Kidney tubule cell (primary cell): ENCODE measurements around the gene PHLDA1.

Source experiments
- DNase-seq: peaks from one replicate; pipeline ENCODE4 v3.0.0-alpha.2; 2018; ENCODE audit warnings: low spot score

Gene PHLDA1

DNA sequence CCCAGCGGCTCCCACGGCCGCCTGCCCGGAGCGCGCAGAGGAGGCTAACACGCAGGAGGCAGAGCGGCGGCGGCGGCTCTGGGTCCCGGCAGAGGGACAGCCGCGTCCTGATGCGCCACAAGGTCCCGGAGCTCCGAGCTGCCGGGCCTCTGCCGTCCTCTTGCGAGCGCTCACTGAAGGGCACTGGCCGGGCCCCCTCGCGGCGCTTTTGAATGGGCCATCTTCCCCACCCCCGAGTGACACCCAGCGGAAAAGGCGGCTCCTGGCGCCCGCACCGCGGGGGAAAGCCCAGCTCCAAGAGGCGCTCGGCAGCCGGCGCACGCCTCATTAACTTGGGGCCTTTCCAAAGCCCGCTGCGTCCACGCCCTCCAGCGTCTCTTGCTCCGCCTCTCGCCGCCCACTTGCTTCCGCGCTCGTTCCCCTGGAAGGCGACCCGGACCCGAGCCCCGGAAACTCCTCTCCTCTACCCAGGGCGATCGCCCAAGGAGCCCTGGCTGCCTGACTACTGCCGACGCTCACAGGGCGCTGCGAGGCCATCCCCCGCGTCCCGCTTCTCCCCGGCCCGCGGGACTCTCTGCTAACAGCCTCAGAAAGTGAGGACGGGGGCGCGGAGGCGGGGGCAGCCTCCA is at the start of gene PHLDA1:
Gene PHLDA1, minus strand, starts transcription at position 363 of the 629 bp plus-strand sequence.
- peak; percentile 99 for DNase-seq

DNA sequence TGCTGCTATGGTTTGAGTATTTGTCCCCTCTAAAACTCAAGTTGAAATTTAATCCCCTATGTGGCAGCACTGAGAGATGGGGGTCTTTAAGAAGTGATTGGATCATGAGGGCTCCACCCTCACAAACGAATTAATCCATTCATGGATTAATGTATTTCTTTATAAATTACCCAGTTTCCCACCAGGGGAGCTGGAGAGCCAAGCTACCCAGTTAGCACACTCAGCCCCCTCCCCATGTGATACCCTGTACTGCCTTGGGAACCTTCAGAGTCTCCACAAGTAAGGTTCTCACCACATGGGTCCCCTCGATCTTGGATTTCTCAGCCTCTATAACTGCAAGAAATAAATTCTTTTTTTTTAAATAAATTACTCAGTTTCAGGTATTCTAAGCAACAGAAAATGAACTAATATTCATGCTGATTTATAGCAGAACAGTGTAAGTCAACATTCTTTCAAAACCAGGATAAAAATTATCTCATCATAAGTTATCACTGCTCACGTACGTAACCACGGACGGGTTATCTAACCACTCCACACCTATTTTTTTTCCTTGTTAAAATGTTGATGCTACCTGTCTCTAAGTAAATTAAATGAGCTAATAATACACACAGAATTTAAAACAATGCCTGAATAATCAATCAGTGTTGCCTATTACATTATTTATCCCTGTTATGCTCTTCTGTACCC is 49.3 kb upstream of the PHLDA1 start:
- no peak for DNase-seq

DNA sequence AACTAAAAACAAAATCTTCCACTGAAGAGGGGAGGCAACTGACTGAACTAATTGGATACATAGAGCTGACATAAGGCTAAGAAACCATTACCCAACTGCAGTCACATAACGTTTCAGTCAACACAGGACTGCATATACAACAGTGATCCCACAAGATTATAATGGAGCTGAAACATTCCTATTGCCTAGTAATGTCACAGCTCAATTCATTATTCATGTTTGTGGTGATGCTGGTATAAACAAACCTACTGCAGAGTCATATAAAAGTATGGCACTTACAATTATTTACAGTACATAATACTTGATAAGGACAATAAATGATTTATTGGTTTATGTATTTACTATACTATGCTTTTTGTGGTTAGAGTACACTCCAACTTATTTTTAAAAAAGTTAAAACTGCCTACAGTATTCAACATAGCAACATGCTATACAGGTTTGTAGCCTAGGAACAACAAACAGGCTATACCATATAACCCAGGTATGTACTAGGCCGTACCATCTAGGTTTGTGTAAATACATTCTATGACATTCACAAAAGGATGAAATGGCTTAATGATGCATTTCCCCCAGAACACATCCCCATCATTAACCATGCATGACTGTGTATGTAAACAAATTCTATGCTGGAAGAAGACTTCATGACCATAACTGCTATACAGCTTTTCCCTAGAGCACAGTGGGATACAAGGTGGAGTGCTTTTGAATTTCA is 48.6 kb upstream of the PHLDA1 start:
- DNase-seq, result peak; percentile 22

DNA sequence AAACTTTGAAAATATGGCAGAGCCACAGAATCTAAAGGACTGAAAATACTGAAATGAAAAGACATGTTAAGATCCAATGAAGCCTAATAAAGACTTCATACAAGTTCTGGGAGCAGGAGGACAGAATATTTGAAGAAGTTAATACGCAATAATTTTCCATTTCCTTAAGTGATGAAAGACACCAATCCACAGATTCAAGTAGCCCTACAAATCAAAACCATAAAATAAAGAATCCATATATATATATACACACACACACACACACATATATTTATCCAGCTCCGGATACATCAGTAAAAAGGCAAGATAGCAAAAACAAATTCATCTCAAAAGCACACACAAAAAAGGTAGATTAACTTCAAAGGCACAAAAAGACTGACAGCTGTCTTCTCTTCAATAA is 47.2 kb upstream of the PHLDA1 start:
- DNase-seq, result no peak

DNA sequence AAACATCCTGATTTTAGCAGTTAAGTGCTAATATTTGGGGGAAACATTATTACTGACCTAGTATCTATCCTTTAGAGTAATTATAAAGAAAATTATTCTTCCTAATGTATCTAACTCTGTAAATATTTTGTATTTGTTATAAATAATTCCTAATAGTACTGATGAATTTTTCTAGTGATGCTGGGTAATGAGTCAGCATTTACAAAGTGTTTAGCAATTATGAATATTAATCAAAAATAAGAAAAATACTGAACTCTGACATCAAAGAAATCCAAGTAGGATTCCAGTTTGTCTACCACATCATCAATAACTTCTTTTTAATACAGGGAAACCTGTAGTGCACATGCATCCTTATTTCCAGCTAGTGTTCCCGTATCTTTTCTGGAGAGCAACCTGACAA is 43.9 kb upstream of the PHLDA1 start:
- no peak for DNase-seq

DNA sequence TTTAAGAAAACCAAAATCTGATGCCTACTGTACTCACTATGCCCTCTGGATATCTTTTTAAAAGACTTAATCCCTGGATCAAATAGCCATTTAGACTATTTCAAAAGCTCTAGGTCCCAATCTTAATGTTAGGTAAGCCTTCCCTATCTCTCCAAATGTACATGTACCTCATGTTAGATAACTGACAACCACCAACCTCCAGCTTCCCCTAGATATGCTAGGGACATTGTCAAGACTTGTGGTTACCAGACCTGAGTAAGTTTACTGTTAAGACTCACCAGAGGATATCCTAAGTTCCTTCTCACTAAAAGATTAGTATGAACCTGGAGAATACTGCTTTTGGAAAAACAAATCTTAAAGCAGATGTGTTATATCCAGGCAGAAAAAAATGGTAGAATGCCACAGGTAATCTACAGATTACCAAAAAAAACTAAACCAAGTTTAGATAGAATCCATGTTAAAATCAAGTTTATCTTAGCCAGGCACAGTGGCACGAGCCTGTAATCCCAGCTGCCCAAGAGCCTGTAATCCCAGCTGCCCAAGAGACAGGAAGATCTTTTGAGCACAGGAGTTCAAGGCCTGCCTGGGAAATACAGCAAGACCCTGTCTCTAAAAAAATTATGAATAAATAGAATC is 43.2 kb upstream of the PHLDA1 start:
- peak; percentile 12 for DNase-seq

DNA sequence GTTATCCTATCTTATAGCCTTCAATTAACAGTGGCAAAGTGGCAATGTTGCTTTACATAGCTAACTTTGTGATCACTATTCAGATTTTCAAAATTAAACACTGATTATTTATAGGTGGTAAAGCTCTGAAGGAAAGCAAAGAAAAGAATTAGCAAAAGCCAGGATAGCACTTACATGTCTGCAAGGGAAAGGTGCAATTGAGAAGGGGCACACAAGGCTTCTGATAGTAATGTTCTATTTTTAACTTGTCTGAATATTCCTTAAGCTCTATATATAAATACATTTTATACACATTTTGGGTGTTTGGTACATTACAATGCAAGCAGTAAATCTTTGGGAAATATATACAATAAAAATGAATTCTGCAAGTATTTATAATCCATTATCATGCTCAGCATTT is 42.0 kb upstream of the PHLDA1 start:
- DNase-seq, result no peak

DNA sequence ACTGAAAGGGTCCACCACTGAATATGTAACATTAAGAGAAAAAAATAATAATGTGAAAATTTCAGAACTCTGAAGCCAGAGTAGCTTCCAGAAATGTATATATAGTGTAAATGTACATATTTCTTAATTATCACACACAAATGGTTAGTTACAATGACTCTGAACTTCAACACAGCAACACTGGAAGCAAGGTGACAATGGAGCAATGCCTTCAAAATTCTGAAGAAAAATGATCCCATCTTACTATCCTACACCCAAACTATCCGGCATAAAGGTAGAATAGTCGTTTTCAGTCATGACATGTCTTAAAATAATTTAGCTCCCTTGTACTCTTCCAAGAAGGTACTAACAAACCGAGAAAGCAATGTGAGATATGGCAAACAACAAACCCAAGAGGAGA is 41.0 kb upstream of the PHLDA1 start:
- DNase-seq, result no peak

DNA sequence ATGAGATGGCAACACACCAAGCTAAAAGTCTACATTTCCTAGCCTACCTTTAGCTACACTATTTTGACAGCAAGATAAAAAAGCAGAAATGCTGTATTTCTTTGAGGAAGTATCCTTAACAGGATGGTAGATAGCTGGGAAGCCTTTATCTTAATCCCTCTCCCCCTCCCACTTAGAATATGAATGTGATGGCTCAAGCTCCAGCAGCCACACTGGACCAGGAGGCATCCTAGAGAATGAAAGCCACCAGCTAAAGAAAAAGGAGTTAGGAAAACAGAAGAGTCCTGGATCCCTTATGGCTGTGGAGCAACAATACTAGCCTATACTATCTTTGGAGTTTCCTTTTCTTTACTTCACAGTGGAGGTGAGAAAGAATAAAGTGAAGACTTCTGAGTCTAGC is 37.8 kb upstream of the PHLDA1 start:
- no peak for DNase-seq

DNA sequence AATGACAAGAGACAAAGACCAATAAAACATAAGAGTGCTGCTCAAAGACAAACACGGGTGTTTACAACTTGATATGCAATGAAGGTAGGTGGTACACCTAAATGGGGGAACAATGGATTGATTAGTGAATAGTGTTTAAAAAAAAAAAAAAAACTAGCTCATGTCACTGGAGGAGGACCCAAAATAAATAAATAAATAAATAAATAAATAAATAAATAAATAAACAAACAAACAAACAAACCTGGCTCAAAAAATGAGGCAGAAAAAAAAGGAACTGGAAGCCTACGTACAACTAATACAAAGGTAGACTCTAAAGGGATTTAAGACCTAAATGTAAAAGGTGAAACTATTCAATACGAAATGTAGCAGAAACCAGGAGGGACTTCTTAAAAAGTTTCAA is 34.3 kb upstream of the PHLDA1 start:
- DNase-seq, result no peak

DNA sequence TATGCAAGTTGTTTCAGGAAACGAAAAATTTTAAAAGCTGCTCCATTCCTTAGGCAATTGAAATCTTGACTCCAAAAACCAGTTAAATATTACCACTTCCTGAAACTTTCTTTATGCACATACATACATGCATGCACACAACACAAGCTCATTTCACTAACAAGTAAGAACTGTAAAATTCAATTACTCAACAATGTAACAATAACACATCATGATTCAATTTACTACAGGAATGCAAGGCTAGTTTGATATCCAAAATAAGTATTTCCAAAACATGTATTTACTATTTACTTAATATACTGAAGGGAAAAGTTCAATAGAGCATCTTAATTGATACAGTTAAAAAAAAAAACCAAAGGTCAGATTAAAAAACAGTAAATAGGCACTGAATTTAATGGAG is 33.3 kb upstream of the PHLDA1 start:
- DNase-seq, result no peak

DNA sequence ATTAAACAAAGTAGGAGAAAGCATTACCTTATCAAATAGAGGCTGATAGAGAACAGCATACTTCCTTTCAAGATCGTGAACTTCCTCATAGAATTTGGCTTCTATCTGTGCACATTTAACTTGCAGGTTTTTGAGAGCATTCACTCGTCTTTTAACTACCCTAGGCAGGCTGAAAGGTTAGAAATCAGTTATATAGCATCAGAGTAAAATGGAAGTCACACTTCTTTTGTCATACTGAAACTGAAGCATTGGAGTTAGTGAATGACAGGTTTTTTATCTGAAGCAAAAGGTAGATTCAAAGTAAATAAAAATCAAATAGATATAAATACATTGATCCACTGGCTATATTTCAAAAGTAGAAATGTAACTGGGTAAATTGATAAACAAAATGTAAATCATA is 28.5 kb upstream of the PHLDA1 start:
- DNase-seq, result no peak

DNA sequence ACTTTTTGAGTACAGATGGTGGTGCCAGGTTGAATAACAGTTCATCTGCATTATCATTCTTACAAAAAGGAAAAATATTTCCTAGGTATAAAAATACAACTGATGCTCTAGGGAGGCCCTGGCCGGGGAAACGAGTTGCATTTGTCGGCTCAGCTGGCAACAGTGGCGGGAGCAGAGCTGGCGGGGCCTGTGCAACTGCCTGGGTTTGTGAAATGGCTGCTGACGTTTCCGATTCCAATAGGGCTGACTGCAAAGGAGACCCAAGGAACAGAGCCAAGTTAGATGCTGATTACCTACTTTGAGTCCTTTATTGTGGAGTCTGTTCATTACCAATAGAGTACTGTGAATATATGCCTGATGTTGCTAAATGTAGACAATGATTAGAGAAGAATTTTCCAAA is 25.8 kb upstream of the PHLDA1 start:
- DNase-seq, result no peak

DNA sequence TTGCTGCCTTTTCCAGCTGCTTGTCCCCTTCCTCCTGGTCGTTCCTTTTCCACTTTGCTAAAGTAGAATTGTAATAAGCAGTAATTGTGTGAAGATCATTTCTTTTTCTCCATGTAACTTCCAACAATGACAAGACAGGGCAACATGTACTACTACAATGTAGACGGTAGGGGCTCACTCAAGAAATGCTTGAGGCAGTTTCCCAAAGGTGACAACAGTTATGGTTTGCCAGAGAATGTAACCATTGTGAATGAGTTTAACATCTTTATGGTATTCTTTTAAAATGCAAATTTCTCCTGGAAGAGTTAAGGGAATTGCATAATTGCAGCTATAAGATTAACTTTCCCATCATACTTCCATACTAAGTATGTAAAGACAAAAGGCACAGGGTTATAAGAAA is 23.8 kb upstream of the PHLDA1 start:
- no peak for DNase-seq

DNA sequence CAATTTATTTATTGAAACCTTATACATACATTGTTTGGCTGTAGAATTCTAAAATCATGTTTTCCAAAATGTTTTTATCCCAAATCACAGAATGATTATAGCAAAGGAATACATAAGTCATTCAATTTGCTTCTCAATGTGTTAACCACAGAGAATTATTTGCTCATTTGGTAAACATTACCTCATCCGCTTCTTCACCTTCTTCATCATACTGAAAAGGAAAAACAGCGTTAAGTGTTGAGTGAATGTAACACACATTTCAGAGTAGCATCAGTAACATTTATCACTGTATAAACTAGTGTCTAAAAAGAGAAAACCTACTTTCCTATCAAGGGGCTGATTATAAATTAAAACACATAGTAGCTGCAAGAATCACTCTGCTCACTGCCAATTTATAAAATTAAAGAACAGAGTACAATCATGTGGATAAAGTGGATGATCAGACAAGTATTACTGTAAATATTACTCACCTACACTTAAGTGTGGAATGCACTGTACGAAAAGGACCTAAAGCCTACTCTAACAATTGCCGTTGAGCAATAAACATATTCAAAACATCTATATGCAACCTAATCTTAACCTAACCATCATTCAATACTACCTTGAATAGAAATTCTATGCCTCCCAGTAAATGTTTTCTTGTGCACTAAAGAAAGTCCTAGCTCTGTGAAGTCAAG is 18.1 kb upstream of the PHLDA1 start:
- no peak for DNase-seq

DNA sequence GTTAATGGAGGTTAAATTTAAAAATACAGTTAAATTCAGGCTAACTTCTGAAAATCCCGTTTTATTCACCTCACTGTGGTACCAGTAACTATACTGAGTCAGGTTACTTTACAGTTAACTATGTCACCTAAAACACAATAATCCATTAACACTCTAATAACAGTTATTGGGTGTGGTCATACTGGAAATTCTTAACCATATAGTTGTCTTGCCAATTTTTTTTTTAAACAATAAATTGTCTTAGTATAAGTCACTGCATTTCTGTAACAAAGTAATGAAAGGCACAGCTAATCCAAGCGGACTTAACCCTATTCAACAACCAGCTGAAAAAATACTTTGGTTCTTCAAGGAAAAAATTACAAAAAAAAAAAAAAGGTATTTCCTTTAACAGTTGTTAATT is 16.2 kb upstream of the PHLDA1 start:
- no peak for DNase-seq

DNA sequence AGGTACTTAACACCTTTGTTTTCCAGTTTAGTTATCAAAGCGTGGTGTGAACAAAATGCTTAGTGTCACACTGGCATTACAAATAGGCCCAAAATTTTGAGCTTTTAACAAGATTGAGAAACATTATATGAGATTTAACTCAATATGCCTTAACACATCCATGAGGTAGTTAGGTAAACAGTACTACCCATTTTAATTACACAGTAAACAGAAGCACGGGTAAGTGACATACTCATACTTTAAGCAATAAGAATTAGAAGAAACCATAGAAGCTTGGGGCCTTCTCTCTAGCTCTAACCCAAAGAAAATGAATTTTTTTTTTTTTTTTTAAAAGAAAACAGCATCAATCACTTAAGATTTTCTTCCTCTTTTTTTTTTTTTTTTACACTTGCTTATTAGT is 15.5 kb upstream of the PHLDA1 start:
- no peak for DNase-seq

DNA sequence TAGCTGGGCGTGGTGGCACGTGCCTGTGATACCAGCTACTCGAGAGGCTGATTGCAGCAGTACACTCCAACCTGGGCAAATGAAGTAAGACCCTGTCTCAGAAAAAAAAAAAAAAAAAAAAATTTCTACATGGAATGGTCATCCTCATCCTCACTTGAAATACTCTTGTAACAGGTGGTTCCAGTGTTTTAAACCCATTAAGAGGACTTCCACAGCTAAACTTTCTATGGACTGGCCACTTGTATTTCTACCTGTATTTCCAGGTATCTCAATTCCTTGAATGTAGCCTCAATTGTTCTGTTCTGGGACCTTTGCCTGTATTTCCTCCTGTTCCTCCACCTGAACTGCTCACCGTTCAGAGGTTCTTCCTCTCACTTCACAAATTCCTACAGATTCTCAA is 11.8 kb upstream of the PHLDA1 start:
- no peak for DNase-seq

DNA sequence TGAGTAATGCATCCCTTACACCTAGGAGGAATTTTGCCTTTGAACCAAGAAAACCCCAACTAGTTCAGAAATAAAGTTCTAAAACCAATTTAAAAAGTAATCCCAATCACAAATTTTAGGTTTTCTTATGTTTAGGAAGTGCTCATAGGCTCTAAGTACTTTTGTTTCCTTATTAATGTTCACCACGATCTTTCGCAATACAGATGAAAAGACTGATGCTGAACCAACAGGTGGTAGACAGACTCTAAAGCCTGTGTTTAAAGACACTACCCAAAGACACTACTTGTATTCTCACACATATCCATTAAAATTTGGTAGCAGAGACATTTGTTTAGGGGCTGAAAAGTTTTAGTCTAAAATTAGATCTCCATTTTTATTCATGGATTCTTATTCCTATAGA is 10.6 kb upstream of the PHLDA1 start:
- DNase-seq, result no peak

DNA sequence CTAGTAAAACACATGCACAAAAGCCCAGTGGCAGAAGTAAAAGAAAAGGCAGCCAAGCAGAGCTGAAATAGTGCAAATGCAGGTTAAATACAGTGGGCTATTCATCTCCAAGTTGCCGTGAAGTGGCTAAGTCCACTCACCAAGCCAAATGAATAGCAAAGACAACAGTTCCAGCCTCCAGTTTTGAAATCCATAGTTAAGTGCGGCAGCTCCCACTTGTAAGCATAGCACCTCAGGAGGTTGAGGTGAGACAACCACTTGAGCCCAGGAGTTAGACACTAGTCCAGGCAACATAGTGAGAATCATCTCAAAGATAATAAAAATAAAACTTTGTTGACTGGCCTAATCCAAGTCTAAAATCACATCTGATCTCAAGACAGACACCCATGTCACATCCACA is 9.8 kb upstream of the PHLDA1 start:
- DNase-seq, result no peak

DNA sequence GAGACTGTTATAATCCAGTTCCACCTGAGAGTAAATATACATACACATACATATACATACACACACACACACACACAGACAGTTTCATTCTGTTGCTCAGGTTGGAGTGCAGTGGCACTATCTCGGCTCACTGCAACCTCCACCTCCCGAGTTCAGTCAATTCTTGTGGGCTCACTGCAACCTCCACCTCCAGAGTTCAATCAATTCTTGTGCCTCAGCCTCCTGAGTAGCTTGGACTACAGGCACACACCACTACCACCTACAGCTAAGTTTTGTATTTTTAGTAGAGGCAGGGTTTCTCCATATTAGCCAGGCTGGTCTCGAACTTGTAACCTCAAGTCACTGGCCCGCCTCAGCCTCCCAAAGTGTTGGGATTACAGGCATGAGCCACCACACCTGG is 8.9 kb upstream of the PHLDA1 start:
- DNase-seq, result no peak

DNA sequence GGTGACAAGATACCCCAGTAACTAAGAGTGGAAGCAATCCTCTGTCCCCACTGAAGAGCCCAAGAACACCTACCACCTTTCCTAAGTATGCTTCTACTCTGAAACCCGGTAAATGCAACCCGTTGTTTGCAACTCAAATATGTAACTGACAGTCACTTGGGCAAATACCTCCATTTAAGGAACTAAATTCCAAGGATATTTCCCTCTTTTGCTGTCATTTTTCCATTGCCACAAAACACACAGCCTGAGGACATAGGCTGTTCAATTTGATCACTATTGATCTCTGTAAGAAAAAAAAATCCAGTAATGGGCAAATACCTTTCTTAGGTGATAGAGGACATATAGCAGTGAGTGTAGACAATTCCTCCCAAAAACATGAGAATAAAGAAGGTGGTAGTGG is 6.6 kb upstream of the PHLDA1 start:
- DNase-seq, result no peak
